GM19463 (cell line): ENCODE data around the gene DUSP1.
"Not testable (repeated sequence)": the region's sequence is repeated elsewhere in the genome, so short reads cannot be mapped to it uniquely, and the experiment has no call there.

Experiments
- ATAC-seq: cut with Tn5 transposase; IDR thresholded peaks from one replicate; pipeline ENCODE4 v1.9.1; 2021; ENCODE audit warnings: mild to moderate bottlenecking, moderate library complexity; ENCODE audit not compliant: unreplicated experiment

The DUSP1 gene

DNA sequence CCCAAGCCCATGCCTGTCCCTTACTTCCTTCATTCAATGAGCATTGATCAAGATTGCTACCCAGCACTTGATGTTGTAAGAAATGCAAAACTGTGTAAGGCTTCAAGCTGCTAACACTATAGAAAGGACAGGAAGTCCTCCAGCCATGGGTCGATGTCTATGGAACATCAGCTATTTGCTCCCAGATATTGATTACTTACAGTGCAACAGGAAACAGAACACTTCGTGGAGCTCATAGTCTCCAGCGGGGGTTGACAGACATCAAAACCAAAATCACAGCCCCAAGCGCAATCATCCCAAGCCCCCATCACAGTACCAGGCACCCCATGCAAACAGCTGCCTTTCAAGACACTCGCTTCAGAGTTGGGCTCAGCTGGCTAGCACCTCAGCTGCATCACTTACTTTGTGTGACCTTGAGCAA, 26.8 kb upstream of the DUSP1 start:
- ATAC-seq, result no peak

DNA sequence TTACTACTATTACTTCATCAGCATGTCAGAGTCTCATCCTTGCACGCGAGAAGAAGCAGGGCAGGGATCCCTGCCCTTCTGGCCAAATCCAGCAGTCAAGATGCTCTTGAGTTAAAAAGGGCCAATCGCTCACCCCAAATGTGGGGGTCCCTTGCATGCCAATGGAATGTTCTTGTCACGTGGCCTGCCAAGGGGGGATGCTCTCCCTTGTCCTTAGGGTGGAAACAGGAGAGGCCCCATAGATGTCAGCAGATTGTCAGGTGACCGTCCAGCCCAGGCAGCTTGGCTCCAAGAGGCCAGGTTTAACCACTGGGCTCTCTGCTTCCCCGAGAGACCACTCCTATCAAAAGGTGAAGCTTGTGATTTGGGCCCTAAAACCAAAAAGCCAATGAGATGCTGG, 25.3 kb upstream of the DUSP1 start:
- ATAC-seq, result no peak

DNA sequence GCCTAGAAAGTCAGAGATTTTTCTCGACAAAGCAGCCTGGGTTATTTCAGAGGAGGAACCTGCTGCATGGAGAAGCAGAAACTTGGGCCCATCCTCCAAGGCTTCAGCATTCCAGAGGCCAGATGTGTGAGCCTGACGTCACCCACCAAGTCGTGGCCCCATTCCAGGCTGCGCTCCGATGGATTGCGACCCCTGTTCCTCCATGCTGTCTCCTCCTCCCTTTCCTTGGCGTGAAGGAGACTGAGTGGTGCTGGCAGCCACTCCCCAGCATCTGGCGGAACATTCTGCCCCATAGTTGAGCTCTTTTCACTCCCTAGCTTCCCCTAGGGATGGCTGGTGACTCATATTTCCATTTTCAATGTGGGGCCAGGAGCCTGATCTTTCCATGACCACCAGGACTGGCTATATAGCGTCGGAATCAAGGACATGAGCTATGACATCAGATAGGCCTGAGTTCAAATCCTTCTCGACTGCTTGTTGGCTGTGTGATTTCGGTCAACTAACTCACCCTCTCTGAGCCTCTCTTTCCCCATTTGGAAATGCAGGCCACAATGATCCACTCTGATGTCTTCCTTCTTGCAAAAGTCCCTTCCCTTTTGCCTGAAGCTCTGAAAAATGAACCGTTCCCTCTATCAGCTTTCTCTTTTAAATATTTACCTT, 24.5 kb upstream of the DUSP1 start:
- ATAC-seq, result no peak

DNA sequence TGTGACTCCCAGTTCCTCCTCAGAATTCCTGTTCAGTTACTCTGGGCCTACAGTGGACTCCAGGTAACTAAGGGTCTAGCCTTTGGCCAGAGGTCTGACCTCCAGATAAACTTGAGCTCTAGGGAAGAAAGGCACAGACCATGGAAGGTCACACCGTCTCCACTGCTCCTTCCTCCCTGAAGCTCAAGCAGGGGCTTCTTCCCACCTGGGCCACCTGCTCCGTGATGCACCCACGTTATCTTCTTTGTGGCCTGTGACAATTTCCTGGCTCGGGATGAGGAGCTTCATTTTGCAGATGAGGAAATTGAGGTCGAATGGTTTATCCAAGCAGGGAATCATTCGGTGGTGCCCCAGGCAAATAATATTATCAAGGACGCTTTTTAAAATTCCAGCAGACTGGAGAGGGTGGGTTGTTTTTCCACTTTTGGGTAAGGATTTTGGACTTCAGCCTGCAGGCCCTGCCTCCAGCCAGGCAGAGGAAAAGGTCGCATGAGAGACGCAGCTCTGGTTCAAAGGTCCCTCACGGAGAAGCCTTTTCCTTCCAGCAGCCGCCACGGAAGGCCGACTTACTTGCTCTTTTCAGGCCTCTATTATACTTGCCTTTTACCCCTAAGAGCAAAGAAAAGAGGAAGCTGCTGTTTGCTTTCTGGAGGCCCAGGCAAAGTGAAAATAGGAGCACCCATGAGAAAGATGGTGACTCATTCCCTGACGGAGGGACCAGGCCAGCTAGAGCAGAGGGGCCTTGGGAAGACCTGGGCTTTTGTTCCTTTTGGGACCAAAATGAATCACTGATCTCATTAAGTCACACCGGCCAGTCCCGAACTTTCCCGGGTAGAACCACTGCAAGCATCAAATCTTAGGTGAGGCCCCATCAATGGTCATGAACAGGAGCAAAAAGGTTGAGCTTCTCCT, 22.8 kb upstream of the DUSP1 start:
- peak; percentile 66 for ATAC-seq

DNA sequence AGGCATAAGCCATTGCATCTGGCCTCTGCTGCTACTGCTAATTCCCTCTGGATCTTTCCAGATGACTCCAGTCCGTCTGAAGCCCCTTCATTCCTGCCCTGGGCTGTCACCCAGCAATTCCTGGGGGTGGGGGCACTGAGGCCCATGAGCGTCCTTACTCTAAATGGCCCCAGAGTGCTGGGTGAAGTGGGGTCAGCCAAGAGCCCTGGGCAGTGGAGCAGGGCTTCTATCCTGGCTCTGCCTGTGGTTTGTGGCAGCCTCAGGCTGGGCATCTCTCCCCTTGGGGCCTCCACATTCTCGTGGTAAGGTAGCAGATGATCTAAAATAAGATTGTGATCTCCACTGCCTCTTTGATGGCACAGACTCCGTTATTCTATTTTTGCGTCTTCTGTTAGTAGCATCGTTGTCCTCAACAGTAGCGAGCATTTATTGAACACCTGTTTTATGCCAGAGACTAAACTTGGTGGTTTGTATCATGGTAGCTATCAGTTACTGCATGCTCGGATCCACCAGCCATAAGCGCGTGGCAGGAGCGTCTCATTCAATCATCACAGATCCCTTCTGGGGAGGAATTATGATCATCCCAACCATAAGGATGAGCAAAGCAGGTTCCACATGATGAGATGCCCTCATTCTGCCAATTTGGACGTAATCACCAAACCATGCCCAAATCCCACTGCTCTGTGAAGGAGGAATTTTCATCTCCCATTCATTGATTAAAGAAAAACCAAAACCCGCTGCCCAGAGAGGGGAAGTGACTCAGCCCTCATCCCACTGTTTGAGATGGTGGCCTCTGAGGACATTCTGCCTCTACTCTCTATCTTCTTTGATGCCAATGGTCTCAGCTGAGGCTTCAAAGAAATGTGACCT, 21.9 kb upstream of the DUSP1 start:
- ATAC-seq, result no peak

DNA sequence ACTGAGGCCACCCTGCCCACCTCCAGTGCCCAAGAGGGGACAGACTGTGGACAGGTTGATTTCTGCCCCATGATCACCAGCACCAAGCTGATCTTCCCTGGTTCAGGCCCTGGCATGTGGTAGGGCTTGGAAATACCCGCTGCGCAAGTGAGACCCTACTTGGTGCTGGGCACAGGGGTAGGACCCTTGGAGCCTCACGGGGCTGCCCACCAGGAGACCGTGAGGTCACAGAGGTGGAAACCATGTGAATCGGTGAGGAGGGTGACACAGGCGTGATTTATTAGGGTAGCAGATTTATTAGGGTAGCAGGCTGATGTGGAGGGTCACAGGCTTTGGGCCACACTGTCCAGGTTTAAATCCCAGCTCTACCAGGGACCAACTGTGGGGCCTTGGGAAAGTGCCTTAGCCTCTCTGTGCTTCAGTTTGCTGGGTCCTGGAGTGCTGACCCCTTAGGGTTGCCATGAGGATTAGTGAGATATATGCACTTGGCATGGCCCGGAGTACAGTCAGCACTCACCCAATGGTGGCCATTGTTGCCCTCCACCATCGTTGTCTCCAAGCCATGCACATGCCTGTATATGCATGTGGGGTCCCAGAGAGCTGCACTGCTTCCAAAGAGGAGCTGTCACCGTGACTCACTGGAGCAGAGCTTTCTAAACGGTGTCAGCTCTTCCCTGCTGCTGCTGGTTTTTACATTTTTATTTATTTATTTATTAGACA, 20.9 kb upstream of the DUSP1 start:
- no peak for ATAC-seq

DNA sequence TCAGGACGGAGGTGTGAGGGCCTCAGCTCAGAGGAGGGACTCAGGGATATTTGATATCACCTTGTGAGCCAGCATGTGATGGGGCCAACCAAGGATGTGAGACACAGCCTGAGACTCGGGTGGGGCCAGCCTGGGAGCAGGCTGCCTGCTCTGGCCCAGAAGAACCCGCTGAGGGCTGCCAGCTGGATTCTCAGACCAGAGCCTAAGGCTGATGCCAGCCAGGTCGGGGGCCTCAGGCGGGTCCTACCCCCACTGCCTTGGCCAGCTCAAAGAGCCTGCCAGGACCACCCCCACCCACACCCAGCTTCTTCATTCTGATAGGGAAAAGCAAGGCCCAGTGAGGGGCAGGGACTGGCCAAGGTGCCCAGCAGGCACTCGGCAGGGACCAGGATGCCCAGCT, 20.3 kb upstream of the DUSP1 start:
- ATAC-seq, result no peak

DNA sequence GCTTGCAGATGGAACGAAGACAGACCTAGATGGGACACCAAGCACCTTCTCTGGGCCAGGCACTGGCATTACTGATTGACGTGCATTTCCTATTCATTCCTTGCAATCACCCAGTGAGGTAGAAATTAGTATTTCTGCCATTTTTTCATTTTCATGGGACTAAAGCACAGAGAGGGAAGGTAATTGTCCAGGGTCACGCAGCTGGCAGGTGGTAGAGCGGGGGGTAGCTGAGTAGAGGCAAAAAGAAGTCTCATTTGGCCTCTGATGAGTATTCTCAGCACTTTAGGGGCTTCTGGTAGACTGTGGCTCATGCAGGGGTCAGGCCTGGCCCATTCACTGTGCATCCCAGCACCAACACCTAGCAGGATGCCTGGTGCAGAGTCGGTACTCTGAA, 19.5 kb upstream of the DUSP1 start:
- ATAC-seq, result no peak

DNA sequence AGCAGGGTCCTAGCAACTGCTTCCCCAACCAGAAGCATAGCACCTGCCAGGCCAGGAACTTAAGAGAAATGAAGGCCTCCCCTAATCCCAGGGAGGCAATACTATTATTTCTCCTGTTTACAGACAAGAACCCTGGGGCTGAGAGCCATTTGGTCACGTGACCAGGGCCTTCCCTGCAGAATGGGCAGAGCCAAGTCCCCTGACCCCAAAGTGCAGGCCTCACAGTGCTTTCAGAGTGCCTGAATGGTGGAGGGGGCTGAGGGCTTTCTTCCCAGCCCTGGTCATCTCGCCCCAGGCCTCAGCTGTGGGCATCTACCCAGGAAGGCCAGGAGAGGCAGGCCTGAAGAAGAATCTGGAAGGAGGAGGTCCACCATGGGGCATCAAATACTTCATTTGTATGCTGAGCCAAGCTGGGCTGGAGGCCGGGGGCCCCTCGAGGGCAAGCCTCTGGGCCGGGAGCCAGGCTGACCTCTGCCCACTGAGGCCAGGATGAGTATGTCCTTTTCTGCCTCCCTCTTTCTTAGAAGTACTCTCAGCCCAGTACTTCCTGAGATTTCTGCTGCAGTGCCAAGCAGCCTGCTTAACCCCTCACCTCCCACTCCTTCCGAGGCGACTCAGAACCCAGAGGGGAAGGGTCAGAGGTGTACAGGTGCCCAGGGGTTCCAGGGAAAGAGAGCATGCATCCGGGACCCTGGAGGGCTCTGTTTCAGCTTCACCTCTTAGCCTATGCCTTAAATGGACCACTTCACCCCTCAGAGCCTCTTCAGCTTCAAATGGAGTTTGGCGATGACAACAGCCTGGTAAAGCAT, 18.9 kb upstream of the DUSP1 start:
- no peak for ATAC-seq

DNA sequence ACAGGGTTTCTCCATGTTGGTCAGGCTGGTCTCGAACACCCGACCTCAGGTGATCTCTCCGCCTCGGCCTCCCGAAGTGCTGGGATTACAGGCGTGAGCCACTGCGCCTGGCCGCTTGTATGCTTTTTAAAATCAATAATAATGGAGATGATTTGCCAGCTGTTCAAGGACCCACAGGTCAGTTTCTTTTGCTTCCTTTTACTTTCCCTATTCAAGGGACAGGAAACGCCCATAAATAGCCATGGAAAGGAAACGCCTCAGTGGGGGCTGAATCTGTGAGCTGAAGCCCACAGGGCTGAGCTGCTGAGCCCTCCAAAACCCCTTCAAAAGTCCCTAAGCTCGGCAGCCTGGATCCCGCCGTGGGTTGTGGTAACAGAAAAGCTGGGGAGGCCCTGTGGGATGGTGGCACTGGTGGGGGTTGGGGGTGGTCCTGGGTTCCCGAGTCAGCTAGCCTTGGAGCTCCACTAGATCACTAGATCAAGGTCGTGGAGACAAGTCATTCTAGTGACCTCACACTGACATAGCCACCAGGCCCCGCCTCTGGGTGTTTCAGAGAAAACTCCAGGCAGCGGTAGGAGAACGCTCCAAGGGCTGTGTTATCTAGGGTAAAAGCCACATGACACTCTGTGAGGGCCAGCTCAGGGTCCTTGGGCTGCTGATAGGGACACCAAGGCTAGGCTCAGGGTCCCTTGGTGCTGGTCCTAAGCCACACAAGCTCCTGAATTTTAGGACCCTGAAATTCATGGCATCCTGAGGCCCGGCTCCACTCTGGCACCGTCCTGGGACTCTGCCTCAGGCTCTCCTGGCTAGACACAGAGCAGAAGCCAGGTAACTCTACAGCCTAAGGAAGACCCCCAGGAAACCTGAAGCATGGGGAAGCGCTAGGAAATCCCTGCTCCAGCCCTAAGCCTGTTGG, 18.0 kb upstream of the DUSP1 start:
- ATAC-seq, result no peak

DNA sequence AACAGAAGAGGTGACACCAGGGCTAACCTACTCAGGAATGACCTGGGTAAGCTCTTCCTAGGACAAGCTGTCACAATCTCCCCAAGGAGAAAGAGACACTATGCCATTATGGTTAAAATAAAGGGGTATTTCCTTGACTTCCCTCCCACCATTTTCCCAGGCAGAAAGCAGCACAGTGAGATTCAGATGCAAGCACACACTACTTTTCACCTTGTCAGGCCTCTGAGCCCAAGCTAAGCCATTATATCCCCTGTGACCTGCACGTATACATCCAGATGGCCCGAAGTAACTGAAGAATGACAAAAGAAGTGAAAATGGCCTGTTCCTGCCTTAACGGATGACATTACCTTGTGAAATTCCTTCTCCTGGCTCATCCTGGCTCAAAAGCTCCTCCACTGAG, 16.5 kb upstream of the DUSP1 start:
- not testable (repeated sequence) for ATAC-seq

DNA sequence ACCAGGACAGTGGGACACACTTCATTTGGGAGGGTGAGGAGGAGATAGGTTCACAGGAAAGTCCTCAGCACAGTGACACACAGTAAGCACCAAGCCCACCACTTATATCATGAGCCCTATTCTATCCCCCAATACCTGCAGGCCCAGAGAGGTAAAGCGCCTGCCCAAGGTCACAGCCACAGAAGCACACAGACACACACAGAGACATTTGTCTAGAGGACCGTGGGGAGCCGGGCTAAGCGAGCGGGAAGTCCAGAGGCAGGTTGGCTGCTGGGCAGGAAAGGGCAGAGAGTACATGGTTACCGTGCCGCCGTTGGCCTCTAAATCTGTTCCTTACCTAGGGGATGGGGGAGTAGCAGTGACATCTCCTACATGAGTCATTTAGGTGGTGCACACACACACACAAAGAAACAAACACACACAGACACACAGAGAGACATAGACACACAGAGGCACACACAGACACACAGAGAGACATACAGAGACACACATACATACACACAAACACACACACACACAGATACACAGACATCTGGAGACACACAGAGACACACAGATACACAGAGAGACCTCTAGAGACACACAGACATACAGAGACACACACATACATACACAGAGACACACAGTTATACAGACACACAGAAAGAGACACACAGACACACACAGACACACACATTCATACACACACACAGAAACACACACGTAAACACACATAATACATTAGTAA, 15.9 kb upstream of the DUSP1 start:
- ATAC-seq, result no peak

DNA sequence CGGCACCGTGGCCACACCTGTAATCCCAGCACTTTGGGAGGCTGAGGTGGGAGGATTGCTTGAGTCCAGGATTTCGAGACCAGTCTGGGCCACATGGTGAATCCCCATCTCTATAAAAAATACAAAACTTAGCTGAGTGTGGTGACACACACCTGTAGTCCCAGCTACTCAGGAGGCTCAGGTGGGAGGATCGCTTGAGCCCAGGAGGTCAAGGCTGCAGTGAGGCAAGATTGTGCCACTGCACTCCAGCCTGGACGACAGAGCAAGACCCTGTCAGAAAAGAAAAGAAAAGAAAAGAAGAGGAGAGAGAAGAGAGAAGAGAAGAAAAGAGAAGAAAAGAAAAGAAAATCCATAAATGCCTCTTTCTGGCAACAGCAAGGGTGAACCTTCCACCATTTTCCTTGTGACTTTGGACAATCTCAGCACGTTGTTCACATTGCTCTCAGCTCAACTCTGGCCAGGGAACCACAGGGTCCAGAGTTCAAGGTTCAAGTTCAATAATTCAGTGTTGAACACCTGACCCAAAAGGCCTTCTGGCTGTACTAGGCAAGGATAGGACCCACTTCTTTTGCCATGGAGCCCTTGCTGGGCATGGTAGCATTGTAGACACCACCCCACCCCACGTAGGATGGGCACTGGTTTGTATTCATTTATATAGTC, 14.6 kb upstream of the DUSP1 start:
- no peak for ATAC-seq

DNA sequence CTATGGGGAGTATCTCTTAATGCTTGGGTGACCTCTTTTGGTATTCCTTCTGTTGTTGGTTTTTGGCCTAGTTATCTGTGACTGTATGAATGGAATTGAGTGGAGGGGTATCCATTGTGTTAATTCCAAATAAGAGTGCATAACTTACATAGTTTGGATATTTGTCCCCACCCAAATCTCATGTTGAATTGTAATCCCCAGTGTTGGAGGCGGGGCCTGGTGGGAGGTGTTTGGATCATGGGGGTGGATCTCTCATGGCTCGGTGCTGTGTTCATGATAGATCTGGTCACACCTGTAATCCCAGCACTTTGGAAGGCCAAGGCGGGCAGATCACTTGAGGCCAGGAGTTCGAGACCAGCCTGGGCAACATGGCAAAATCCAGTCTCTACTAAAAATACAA, 13.2 kb upstream of the DUSP1 start:
- not testable (repeated sequence) for ATAC-seq

DNA sequence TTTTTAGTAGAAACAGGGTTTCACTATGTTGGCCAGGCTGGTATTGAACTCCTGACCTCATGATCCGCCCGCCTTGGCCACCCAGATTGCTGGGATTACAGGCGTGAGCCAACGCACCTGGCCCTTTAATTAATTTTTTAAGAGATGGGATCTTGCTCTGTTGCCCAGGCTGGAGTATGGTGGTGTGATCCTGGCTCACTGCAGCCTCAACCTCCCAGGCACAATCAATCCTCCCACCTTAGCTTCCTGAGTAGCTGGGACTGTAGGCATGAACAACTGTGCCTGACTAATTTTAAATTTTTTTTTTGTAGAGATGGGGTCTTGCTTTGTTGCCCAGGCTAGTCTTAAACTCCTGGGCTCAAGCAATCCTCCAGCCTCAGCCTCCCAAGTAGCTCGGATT, 12.3 kb upstream of the DUSP1 start:
- ATAC-seq, result not testable (repeated sequence)

DNA sequence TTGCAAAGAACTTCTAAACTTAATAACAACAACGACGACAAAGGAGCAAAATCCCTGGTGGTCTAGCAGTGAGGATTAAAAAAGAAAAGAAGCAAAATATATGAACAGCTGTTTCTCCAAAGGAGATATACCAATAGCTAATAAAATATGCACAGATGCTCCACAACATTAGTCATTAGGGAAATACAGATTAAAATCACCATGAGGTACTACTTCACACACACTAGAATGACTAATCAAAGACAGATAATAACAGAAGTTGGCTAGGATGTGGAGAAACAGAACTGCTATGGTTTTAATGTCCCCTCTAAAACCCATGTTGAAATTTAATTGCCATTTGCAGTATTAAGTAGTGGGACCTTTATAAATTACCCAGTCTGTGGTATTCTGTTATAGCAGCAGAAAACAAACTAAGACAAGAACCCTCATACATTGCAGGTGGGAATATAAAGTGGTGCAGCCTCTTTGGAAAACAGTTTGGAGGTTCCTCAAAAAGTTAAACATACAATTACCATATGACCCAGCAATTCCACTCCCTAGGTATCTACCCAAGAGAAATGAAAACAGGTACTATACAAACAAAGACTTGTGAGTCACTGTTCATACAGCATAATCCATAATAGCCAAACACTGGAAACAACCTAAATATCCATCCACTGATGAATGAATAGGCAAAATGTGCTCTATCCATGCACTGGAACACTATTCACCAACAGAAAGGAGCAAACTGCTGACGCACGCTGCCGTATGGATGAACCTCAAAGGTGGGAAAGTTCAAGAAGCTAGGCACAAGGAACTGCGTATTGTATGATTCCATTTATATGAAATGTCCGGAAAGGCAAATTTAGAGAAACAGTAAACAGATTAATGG, 11.4 kb upstream of the DUSP1 start:
- ATAC-seq, result no peak
